ENCODE results near the gene CPSF3. TPM values are rescaled to one million over a fixed set of nuclear protein-coding genes. Genes with fewer than 3 reads are reported as not detected.

The CPSF3 gene
- total and polyA plus RNA-seq, 2 of the 4 experiments (the other 2 are of a cell fraction), result 29.2 to 64.5 TPM

- peaks cover 4% of the 10 kb centered on the region for H4K20me1 ChIP-seq (ENCODE audit: insufficient read depth, low read length)
- ATAC-seq (ENCODE audit: low read depth) (no peak), DNase-seq (no peak)
- no peak overlapping the region for H2BK15ac ChIP-seq (ENCODE audit: low read depth, low read length)
- no TSS peak for BruUV-seq (replicated peaks)
- H4K8ac ChIP-seq (ENCODE audit: low read depth in 2 of 2, low read length in 2 of 2), result no peak overlapping the region
- H3K4me1 ChIP-seq (ENCODE audit: control insufficient read depth, insufficient read depth, low read length), result no peaks in the 10 kb centered on the region
- H2AK9ac ChIP-seq (replicated peaks; ENCODE audit: low read depth, low read length, poor library complexity), result no peak overlapping the region
- ChIA-PET CTCF (no interaction called here), POLR2A (ENCODE audit: unreplicated experiment) (no interaction called here)
- no peak overlapping the region for H3K4me3 ChIP-seq (ENCODE audit: insufficient read depth, low read depth, low read length)
- H3K4me2 ChIP-seq (ENCODE audit: low read depth, low read length), result no peak overlapping the region
- H2AK5ac ChIP-seq (ENCODE audit: low read depth, low read length), result no peak overlapping the region
- no peak overlapping the region for H4K91ac ChIP-seq (ENCODE audit: insufficient read depth, low read depth, low read length)
- no peak overlapping the region for H2BK120ac ChIP-seq (ENCODE audit: low read depth, low read length)
- H4K5ac ChIP-seq (ENCODE audit: low read depth, low read length), result no peak overlapping the region
- TF ChIP-seq FOS (IDR thresholded peaks at IDR 0.05; ENCODE audit: low read depth, low read length) (no peak), CTCF (conservative IDR thresholded peaks at IDR 0.05; ENCODE audit: low read depth, low read length) (no peak), MXI1 (IDR thresholded peaks at IDR 0.05; ENCODE audit: borderline replicate concordance, low read depth, low read length) (no peak), USF2 (IDR thresholded peaks at IDR 0.05; ENCODE audit: low read depth, low read length) (no peak), SMC3 (IDR thresholded peaks at IDR 0.05; ENCODE audit: low read depth, low read length) (no peak), RAD21 (IDR thresholded peaks at IDR 0.05; ENCODE audit: low read length) (no peak), CEBPB (IDR thresholded peaks at IDR 0.05; ENCODE audit: low read depth, low read length) (no peak), POLR2A (IDR thresholded peaks at IDR 0.05; ENCODE audit: low read depth, low read length) (no peak), BHLHE40 (IDR thresholded peaks at IDR 0.05; ENCODE audit: low read depth, low read length) (no peak), MAZ (IDR thresholded peaks at IDR 0.05; ENCODE audit: borderline replicate concordance, low read depth, low read length) (no peak), RCOR1 (IDR thresholded peaks at IDR 0.05; ENCODE audit: insufficient replicate concordance, low read length) (no peak), RFX5 (IDR thresholded peaks at IDR 0.05; ENCODE audit: low read depth, low read length) (no peak)
- TF ChIP-seq, protein P1, sequence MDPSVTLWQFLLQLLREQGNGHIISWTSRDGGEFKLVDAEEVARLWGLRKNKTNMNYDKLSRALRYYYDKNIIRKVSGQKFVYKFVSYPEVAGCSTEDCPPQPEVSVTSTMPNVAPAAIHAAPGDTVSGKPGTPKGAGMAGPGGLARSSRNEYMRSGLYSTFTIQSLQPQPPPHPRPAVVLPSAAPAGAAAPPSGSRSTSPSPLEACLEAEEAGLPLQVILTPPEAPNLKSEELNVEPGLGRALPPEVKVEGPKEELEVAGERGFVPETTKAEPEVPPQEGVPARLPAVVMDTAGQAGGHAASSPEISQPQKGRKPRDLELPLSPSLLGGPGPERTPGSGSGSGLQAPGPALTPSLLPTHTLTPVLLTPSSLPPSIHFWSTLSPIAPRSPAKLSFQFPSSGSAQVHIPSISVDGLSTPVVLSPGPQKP (IDR thresholded peaks at IDR 0.05; ENCODE audit: borderline replicate concordance, low read depth, low read length), result no peak
- H3K9me3 ChIP-seq (ENCODE audit: control insufficient read depth, insufficient read depth, low read length), result no peaks in the 10 kb centered on the region
- no peak overlapping the region for H3K18ac ChIP-seq (ENCODE audit: low read depth, low read length)
- in situ Hi-C loops (cut with MboI; ENCODE audit: low sequenced_read_pairs), result no loop called here
- intact Hi-C loops (cut with micrococcal nuclease), result no loop called here
- no peaks in the 10 kb centered on the region; the same call in 1 of the 2 replicates for H3K9me1 ChIP-seq (ENCODE audit: insufficient read depth, low read length)
- H3K79me1 ChIP-seq (ENCODE audit: low read depth in 1 of 2, low read length in 2 of 2), result peaks cover 0 to 32% of the 10 kb centered on the region in 2 experiments; a peak in 3 of 4 replicates
- dilution Hi-C loops (cut with HindIII; ENCODE audit: low sequenced_read_pairs, unreplicated experiment), result no loop called here
- peaks cover 37% of the 10 kb centered on the region for H3K36me3 ChIP-seq (ENCODE audit: control insufficient read depth, insufficient read depth, low read length)
- no peak overlapping the region for H3K9ac ChIP-seq (ENCODE audit: low read depth, low read length)
- H3K23ac ChIP-seq (ENCODE audit: low read depth, low read length), result no peak overlapping the region
- H3K27me3 ChIP-seq (ENCODE audit: control insufficient read depth, insufficient read depth, low read length), result no peaks in the 10 kb centered on the region
- no peak overlapping the region for H3K4ac ChIP-seq (ENCODE audit: low read depth, low read length)
- no peak overlapping the region for H2AFZ ChIP-seq (replicated peaks; ENCODE audit: low read length, poor library complexity)
- H3K56ac ChIP-seq (ENCODE audit: extremely low read depth, insufficient read depth, low read length), result no peak overlapping the region
- no peak overlapping the region for H3K14ac ChIP-seq (replicated peaks; ENCODE audit: low read depth, low read length)
- H2BK5ac ChIP-seq (ENCODE audit: low read depth, low read length, poor library complexity, severe bottlenecking), result no peak overlapping the region
- 94% methylated on average over 3 of the region's 15 CpGs; no CpG with 5 or more reads in 1 of the 2 experiments for WGBS, 2 experiments (ENCODE audit: extremely low coverage in 2 of 2, insufficient read length in 1 of 2)
- H2BK20ac ChIP-seq (ENCODE audit: low read depth, low read length), result no peak overlapping the region
- no peak overlapping the region for H3K27ac ChIP-seq (ENCODE audit: insufficient read depth, low read length)
These were observed 28.6 kb upstream of the CPSF3 start for GRCh38 chr2:9394816-9395215.

Measured in IMR-90 (cell line).